PC-3 (cell line): ENCODE measurements around the gene HLA-DQA1.

ENCODE experiments used
- CTCF ChIP-seq: fragments of 300-600 bp; sonication (generic); conservative IDR thresholded peaks from 2 replicates; pipeline ENCODE4 v1.5.1; 2017; ENCODE audit warnings: antibody characterized with exemption, low read depth, mild to moderate bottlenecking, low read length
- EZH2 ChIP-seq: fragments of 300-600 bp; sonication (generic); IDR thresholded peaks from one replicate; pipeline ENCODE4 v1.6.1; 2017; ENCODE audit warnings: antibody characterized with exemption, mild to moderate bottlenecking, low read length; ENCODE audit not compliant: unreplicated experiment

- TF ChIP-seq EZH2: no peak
- no peak for TF ChIP-seq CTCF
Measured at GRCh38 chr6:32689531-32690501, 52.6 kb downstream of the HLA-DQA1 start.
